ENCODE data around the gene ATP7B.

The ATP7B gene

DNA sequence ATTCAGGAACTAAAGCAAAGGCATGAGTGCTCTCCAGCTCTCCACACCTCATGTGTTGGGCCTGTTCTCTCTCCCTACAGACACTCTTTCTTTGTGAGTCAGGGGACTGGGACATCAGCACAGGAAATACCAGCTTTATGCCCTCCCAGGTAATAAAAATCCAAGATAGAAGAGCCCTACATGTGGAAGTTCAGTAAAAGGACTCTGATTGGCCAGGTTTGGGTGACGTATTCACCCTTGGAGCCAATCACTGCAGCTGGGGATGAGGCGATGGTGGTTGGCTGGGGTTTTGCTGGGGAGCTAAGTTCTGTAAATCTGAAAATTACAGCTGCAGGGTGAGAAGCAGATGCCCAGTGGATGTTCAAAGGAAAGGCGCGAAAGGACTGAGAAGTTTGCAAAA lies 117.0 kb downstream of the ATP7B start:
- DNase-seq (ENCODE audit: low read depth in 2 of 2) = no peak

DNA sequence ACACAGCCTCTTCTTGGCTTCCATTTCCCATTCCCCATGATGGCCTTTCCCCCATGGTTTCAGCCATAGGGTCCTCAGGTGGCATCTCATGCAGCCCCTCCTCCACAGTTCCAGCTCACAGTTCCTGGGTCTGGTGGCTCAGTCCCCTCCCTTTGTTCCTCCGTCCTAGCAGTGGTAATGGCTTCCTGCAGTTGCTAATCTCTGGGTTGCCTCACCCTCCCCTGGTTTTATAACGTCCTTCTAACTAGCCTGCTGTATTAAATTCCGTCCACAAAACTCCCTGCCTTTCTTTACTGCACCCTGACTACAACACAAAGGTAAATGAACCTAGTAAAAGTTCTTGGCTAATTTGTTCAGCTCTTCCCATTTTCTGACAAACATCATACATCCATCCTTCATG lies 118.6 kb downstream of the ATP7B start:
- no peak for DNase-seq (ENCODE audit: low read depth in 2 of 2)

DNA sequence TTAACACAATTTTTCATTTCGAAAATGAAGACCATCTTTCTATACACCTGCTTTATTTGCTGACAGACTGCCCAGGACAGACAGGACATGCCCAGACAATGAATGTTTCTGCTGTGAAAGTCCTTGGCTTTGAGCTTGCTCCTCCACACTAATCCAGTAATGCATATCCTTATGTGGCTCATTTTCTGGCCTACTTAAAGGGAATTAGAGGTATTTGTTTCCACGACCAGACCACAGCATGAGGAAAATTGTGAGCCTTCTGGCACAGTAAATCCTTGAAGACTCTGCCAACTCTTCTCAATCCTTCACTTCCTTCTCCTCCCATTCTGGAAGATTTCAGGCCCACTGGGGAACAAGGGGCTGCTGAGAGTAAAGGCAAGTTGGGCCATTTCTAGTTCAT lies 123.8 kb downstream of the ATP7B start:
- DNase-seq (ENCODE audit: low read depth in 2 of 2) = no peak

DNA sequence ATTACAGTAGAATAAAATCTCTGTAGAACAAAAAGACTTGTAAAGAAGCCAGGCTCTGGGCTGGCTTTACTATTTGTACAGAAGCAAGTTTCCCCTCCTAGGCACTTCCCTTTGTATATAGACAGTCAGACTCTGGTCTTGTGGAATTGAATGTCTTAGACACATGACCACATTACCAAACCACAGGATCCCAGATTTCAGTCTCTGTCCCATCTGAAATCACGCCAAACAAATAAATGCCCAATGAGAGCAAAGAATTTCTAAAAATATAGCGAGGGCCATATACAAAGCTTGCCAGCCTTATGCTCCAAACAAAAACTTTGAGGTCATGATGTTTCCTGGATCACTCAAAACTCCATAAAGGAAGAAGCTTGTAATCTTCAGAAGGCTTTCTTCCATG lies 125.6 kb downstream of the ATP7B start:
- no peak for DNase-seq (ENCODE audit: low read depth in 2 of 2)

DNA sequence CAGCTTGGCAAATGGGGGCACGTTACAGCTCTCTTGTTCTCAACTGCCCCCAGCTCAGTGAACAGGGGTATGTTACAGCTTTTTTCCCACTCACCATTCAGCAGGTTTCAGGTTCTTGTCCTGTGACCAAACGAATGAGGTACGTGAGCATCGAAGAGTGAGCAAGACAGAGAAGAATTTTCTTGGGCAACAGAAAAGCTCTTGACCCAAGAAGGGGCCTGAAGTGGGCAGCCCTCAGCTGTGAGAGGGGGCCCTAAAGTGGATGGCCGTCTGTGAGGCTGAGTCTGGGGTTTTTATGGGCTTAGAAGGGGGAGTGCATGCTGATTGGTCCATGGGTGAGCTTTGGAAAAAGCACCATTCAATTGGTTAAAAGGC lies 128.0 kb downstream of the ATP7B start:
- DNase-seq (ENCODE audit: low read depth in 2 of 2) = no peak

All from activated CD8-positive, alpha-beta memory T cell treated with anti-CD3 and anti-CD28 coated beads for 4 hours (primary cell).